ENCODE measurements around the gene XRCC4. TPM values are rescaled to one million over a fixed set of nuclear protein-coding genes. Genes with fewer than 3 reads are reported as not detected.

Gene XRCC4
- total and polyA plus RNA-seq, 2 of the 8 experiments (the other 6 are each of a cell fraction or from before 2014, with no cell fraction given) = 3.0 to 8.3 TPM

DNA sequence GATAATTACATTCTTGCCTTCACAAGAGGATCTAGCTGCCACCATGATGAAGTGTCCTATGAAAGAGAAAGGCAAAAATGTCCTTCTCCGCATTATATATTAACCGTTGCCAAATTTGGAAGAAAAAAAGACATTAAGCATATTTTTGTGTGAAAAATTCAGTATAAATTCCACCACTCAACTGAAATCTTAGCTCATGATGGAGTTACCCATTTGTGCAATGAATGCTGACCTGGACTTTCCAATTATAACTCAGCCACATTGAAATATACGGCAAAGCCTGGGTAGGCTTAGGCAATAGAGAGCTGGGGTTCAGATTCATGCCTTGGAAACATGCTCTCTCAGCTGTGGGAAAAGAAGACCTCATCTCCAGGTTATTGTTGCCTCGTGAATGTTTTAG, 322.9 kb downstream of the XRCC4 start:
- Histone ChIP-seq H4K91ac (replicated peaks; ENCODE audit: insufficient read length, low read length) (no peak overlapping the region), H3K14ac (ENCODE audit: insufficient read length) (no peak overlapping the region), H2BK5ac (ENCODE audit: low read depth, low read length) (no peak overlapping the region), H3K27ac (ENCODE audit: low read depth, low read length) (no peak overlapping the region), H2AK5ac (ENCODE audit: low read depth, low read length) (no peak overlapping the region), H3K18ac (ENCODE audit: extremely low read depth, low read length) (no peak overlapping the region), H3K56ac (replicated peaks; ENCODE audit: insufficient read length, low read depth, low read length) (no peak overlapping the region), H3K79me1 (ENCODE audit: low read depth, low read length) (no peaks in the 10 kb centered on the region), H3K4ac (replicated peaks; ENCODE audit: insufficient read length, low read depth, low read length) (no peak overlapping the region), H2BK12ac (ENCODE audit: low read depth, low read length) (no peak overlapping the region), H3K4me1 (replicated peaks in 1 of 4; ENCODE audit: control insufficient read depth in 3 of 4, insufficient read depth in 4 of 4, low read length in 3 of 4) (peaks cover 0 to 5% (median 1%) of the 10 kb centered on the region in 4 experiments; a peak in 2 of 7 replicates), H3K36me3 (ENCODE audit: control insufficient read depth in 2 of 4, insufficient read depth in 4 of 4, low read length in 3 of 4) (no peaks in the 10 kb centered on the region), H4K5ac (ENCODE audit: insufficient read length, low read depth, low read length) (no peak overlapping the region), H3K23me2 (ENCODE audit: low read depth, low read length) (no peaks in the 10 kb centered on the region), H3K9ac (replicated peaks in 1 of 4; ENCODE audit: extremely low read depth in 1 of 4, low read depth in 3 of 4, low read length in 3 of 4) (no peak overlapping the region), H4K8ac (ENCODE audit: extremely low read depth, insufficient read depth, low read length) (no peak overlapping the region), H2BK20ac (ENCODE audit: low read length) (no peak overlapping the region), H3K4me3 (ENCODE audit: extremely low read depth in 1 of 4, insufficient read depth in 2 of 4, low read depth in 3 of 4, low read length in 4 of 4) (no peak overlapping the region), H3K79me2 (ENCODE audit: control insufficient read depth in 1 of 2, insufficient read depth in 2 of 2, low read length in 2 of 2) (no peaks in the 10 kb centered on the region), H3K23ac (ENCODE audit: insufficient read length) (no peak overlapping the region), H2BK120ac (replicated peaks; ENCODE audit: low read depth, low read length) (no peak overlapping the region), H3K4me2 (ENCODE audit: insufficient read depth in 1 of 2, low read depth in 2 of 2, low read length in 2 of 2) (no peak overlapping the region), H3K27me3 (replicated peaks in 1 of 4; ENCODE audit: control insufficient read depth in 3 of 4, extremely low read depth in 1 of 4, insufficient read depth in 3 of 4, low read length in 3 of 4) (no peaks in the 10 kb centered on the region), H2AFZ (ENCODE audit: low read length) (no peak overlapping the region), H4K20me1 (replicated peaks in 1 of 2; ENCODE audit: control insufficient read depth in 1 of 2, insufficient read depth in 2 of 2, low read length in 2 of 2) (no peaks in the 10 kb centered on the region), H2BK15ac (ENCODE audit: low read length) (no peak overlapping the region), H3K9me3 (ENCODE audit: insufficient read depth in 2 of 2, low read depth in 1 of 2, low read length in 1 of 2) (no peaks in the 10 kb centered on the region)
- 87% methylated on average over 4 of the region's 4 CpGs; no CpG with 5 or more reads in 1 of the 2 experiments for WGBS, 2 experiments (ENCODE audit: extremely low coverage in 1 of 2, insufficient coverage in 1 of 2, insufficient read length in 1 of 2, insufficient replicate concordance in 2 of 2, low coverage in 1 of 2, low lambda C conversion rate in 2 of 2, missing lambda C conversion rate in 1 of 2)
- ChIA-PET CTCF (ENCODE audit: partially characterized antibody) (interaction anchor here (1.1 kb wide), 1 partner anchor 13 kb away, joined by 4 read pairs; no protein-coding TSS in a partner anchor), POLR2A (ENCODE audit: partially characterized antibody) (interaction anchor here (1.4 kb wide), 1 partner anchor 8 kb away, joined by 3 read pairs; no protein-coding TSS in a partner anchor)
- TF ChIP-seq RNF2 (IDR thresholded peaks at IDR 0.05; ENCODE audit: borderline replicate concordance, low read depth, low read length, missing control alignments, poor library complexity, severe bottlenecking) (no peak), BCL11A (IDR thresholded peaks at IDR 0.05; ENCODE audit: low read depth in 2 of 2, low read length in 2 of 2) (no peak), CBX8 (IDR thresholded peaks at IDR 0.05; ENCODE audit: borderline replicate concordance, low read depth, low read length) (no peak), RXRA (IDR thresholded peaks at IDR 0.05; ENCODE audit: insufficient read depth, low read depth, low read length) (no peak), SIRT6 (IDR thresholded peaks at IDR 0.05; ENCODE audit: low read length) (no peak), GTF2F1 (IDR thresholded peaks at IDR 0.05; ENCODE audit: borderline replicate concordance, low read depth, low read length) (no peak)
- DNase-seq (ENCODE audit: low read depth in 1 of 2, low spot score in 2 of 2) (no peak), FAIRE-seq (no peak)
